K562 (cell line): ENCODE measurements around the gene ANTKMT. TPM values are rescaled to one million over a fixed set of nuclear protein-coding genes. Genes with fewer than 3 reads are reported as not detected.
A peak's percentile ranks its signal among the peaks of the same experiment; 100 is the strongest.
"Not testable (repeated sequence)": the region's sequence is repeated elsewhere in the genome, so short reads cannot be mapped to it uniquely, and the experiment has no call there.

ENCODE experiments used
- ATAC-seq: fragments of 200-7000 bp; cut with Tn5 transposase; 3 replicates; pipeline ENCODE4 v1.9.1; 2020; ENCODE audit warnings: moderate library complexity
- BruUV-seq: library from RNA; stranded (reverse); fragments of 400-500 nt; replicated peaks from 2 replicates; lab custom pipeline; 2021; lab: Mats Ljungman, UMichigan
- CTCF ChIA-PET: fragments of 300-600 bp; formaldehyde crosslinking; extraction: SDS; loops from one replicate; lab custom pipeline; 2021; ENCODE audit warnings: low intra/inter-chr PET ratio; lab: Yijun Ruan, JAX
- POLR2A ChIA-PET: fragments of 300-600, 350-650 bp; sonication (Branson Sonifier 250); formaldehyde crosslinking; extraction: SDS; loops from one replicate; lab custom pipeline; 2021; ENCODE audit warnings: antibody characterized with exemption, inconsistent platforms; lab: Yijun Ruan, JAX
- DNase-seq, 4 experiments: peaks; one replicate each; pipeline versions ENCODE4 v3.0.0 to v3.0.0-alpha.2; 2011 to 2018; ENCODE audit warnings: low spot score in 3 of 4, mixed read lengths in 3 of 4; ENCODE audit errors: extremely low read depth in 1 of 4
- FAIRE-seq: peaks from 2 replicates; lab custom pipeline; 2011; peaks lifted over from hg19 to GRCh38; lab: Jason Lieb, UNC
- H2AFZ ChIP-seq: 2 replicates; pipeline ENCODE4 v1.6.0; 2011; ENCODE audit warnings: low read depth, low read length, control low read depth, inconsistent platforms
- H3K27ac ChIP-seq: fragments of 200-600 bp; 3 replicates; pipeline ENCODE4 v1.8.0; 2011; ENCODE audit warnings: low read depth, mild to moderate bottlenecking, control low read depth, inconsistent platforms, low read length, moderate library complexity, mixed read lengths; ENCODE audit errors: extremely low read depth
- H3K27me3 ChIP-seq, 2 experiments: fragments of 300-600 bp in 1 of 2; 2 replicates in 1 of 2; 3 replicates in 1 of 2; pipeline versions ENCODE4 v1.6.0 to v1.8.0; 2011; ENCODE audit warnings: inconsistent platforms in 2 of 2, low read length in 2 of 2, mild to moderate bottlenecking in 1 of 2, mixed read lengths in 1 of 2, moderate library complexity in 1 of 2; ENCODE audit not compliant: control insufficient read depth in 2 of 2, insufficient read depth in 2 of 2
- H3K36me3 ChIP-seq: fragments of 300-600 bp; 3 replicates; pipeline ENCODE4 v1.8.0; 2011; ENCODE audit warnings: mild to moderate bottlenecking, low read length, inconsistent platforms; ENCODE audit not compliant: control insufficient read depth, insufficient read depth
- H3K4me1 ChIP-seq, 2 experiments: fragments of 200-600 bp in 1 of 2; replicated peaks in 1 of 2; 2 replicates in 1 of 2; 3 replicates in 1 of 2; pipeline versions ENCODE4 v1.5.1 to v1.8.0; 2011; ENCODE audit warnings: inconsistent platforms in 2 of 2, low read length in 2 of 2, mild to moderate bottlenecking in 1 of 2, mixed read lengths in 1 of 2, moderate library complexity in 1 of 2; ENCODE audit not compliant: control insufficient read depth in 2 of 2, insufficient read depth in 2 of 2
- H3K4me2 ChIP-seq: 2 replicates; pipeline ENCODE4 v1.6.1; 2011; ENCODE audit warnings: low read length, control low read depth, inconsistent platforms, mixed read lengths; ENCODE audit not compliant: insufficient read depth
- H3K4me3 ChIP-seq: fragments of 200-600 bp; sonication (generic), shearing (Covaris generic); 2 replicates; pipeline ENCODE4 v1.5.1; 2016; ENCODE audit warnings: control low read depth, inconsistent platforms
- H3K79me2 ChIP-seq: fragments of 200-600 bp; 3 replicates; pipeline ENCODE4 v1.8.0; 2011; ENCODE audit warnings: low read length, inconsistent platforms; ENCODE audit not compliant: control insufficient read depth, insufficient read depth
- H3K9ac ChIP-seq, 2 experiments: 2 replicates each; pipeline versions ENCODE4 v1.6.0 to v1.6.1; 2011; ENCODE audit warnings: low read depth in 2 of 2, low read length in 2 of 2, control low read depth in 1 of 2, inconsistent platforms in 1 of 2, mild to moderate bottlenecking in 1 of 2, mixed read lengths in 1 of 2; ENCODE audit not compliant: insufficient read depth in 1 of 2
- H3K9me1 ChIP-seq: one replicate; pipeline ENCODE4 v1.6.0; 2011; ENCODE audit warnings: inconsistent platforms, mild to moderate bottlenecking, low read length, moderate library complexity; ENCODE audit not compliant: control insufficient read depth, insufficient read depth
- H3K9me3 ChIP-seq: replicated peaks from 2 replicates; pipeline ENCODE4 v1.5.1; 2011; ENCODE audit warnings: low read depth, low read length, inconsistent platforms; ENCODE audit not compliant: control insufficient read depth, insufficient read depth
- H4K20me1 ChIP-seq: replicated peaks from 2 replicates; pipeline ENCODE4 v1.6.1; 2011; ENCODE audit warnings: low read length, inconsistent platforms, mixed read lengths; ENCODE audit not compliant: control insufficient read depth, insufficient read depth
- ETV5 ChIP-seq: sonication (generic); formaldehyde crosslinking; IDR thresholded peaks from 2 replicates; pipeline ENCODE4 v1.4.0; 2020; ENCODE audit warnings: low read depth, mild to moderate bottlenecking, missing genetic modification reagents
- FUS ChIP-seq: fragments of 200-400 bp; formaldehyde crosslinking; optimal IDR thresholded peaks from 2 replicates; pipeline ENCODE3; 2017; ENCODE audit warnings: low read depth, low read length
- NEUROD1 ChIP-seq: fragments of 150-350 bp; IDR thresholded peaks from 2 replicates; pipeline ENCODE4 v1.6.1; 2014; ENCODE audit warnings: borderline replicate concordance, low read length, low read depth; ENCODE audit not compliant: partially characterized antibody
- RAD51 ChIP-seq: fragments of 450-650 bp; IDR thresholded peaks from 2 replicates; pipeline ENCODE4 v1.7.1; 2016; ENCODE audit warnings: low read depth, mild to moderate bottlenecking, borderline replicate concordance
- TAF9B ChIP-seq: fragments of 450-650 bp; IDR thresholded peaks from 2 replicates; pipeline ENCODE4 v1.6.1; 2018; ENCODE audit warnings: mild to moderate bottlenecking; ENCODE audit not compliant: partially characterized antibody
- TOE1 ChIP-seq, 2 experiments: fragments of 450-650 bp in 1 of 2; sonication (generic) in 1 of 2; formaldehyde crosslinking in 1 of 2; IDR thresholded peaks; 2 replicates each; pipeline versions ENCODE4 v1.7.1 to v1.8.0; 2016 to 2022; ENCODE audit warnings: borderline replicate concordance in 2 of 2, mild to moderate bottlenecking in 2 of 2, antibody characterized with exemption in 1 of 2, inconsistent platforms in 1 of 2, low read depth in 1 of 2, missing genetic modification reagents in 1 of 2, moderate library complexity in 1 of 2
- ZBTB7A ChIP-seq: IDR thresholded peaks from 2 replicates; pipeline ENCODE4 v1.6.1; 2011; ENCODE audit warnings: low read depth, mild to moderate bottlenecking, low read length, moderate library complexity, borderline replicate concordance; ENCODE audit not compliant: control insufficient read depth
- ZNF644 ChIP-seq: fragments of 200-800 bp; sonication (Bioruptor generic); IDR thresholded peaks from 2 replicates; pipeline ENCODE4 v1.6.1; 2016; ENCODE audit warnings: low read depth, missing genetic modification characterization, missing compliant biosample characterization
- WGBS: fragments of 100-300 bp; shearing (Covaris generic); methylation state at CpG from one replicate; pipeline ENCODE4 v1.1.6; 2016; ENCODE audit warnings: low coverage, mixed read lengths; ENCODE audit not compliant: insufficient coverage; ENCODE audit errors: missing lambda C conversion rate; 5-methylcytosine and 5-hydroxymethylcytosine counted together
- in situ Hi-C: fragments of 300-500 bp; cut with MboI; formaldehyde crosslinking; loops from 4 replicates; pipeline ENCODE4 v1.15.0; 2018; ENCODE audit warnings: inconsistent platforms, mixed read lengths
- intact Hi-C: fragments of 100-400 bp; cut with micrococcal nuclease; formaldehyde crosslinking; loops from 2 replicates; pipeline ENCODE4 v1.14.2; 2022
- polyA plus RNA-seq, 8 experiments: library from polyadenylated mRNA; depleted of rRNA in 4 of 8; stranded (reverse) in 5 of 8; unstranded in 3 of 8; fragments of >200 nt; fragmentation: Nextera tagmentation in 2 of 8; fragmentation: Illumina TruSeq in 1 of 8; extraction: Ambion mirVana in 2 of 8; extraction: Trizol in 1 of 8; gene quantifications; 2 replicates each; pipeline versions ENCODE4 v1.2.1 to v1.2.3, GENCODE V29; 2011 to 2014; ENCODE audit warnings: inconsistent platforms in 1 of 8, missing spikeins in 1 of 8
- total RNA-seq, 7 experiments: library from RNA; depleted of rRNA in 6 of 7; stranded (reverse); fragments of >200 nt in 6 of 7; fragmentation: Illumina TruSeq in 2 of 7; extraction: Trizol in 2 of 7; gene quantifications; 2 replicates each; pipeline versions ENCODE4 v1.2.1 to v1.2.3, GENCODE V29; 2011 to 2021; ENCODE audit warnings: low replicate concordance in 1 of 7
- TF ChIP-seq, protein P1 (sequence below): fragments of 450-650 bp; formaldehyde crosslinking; IDR thresholded peaks from 2 replicates; pipeline ENCODE4 v1.4.0; 2020; ENCODE audit warnings: mild to moderate bottlenecking, mixed read lengths

The ANTKMT gene
- total and polyA plus RNA-seq, 9 of the 15 experiments (the other 6 are each of a cell fraction or from before 2014, with no cell fraction given), result 0.58 to 217 (median 19.1) TPM

GRCh38 chr16:691242-691641 lies 29.7 kb upstream of the ANTKMT start:
- in situ Hi-C loops, intact Hi-C loops, FAIRE-seq, H3K9me3 ChIP-seq, ATAC-seq, CTCF ChIA-PET, H3K9me1 ChIP-seq, BruUV-seq, H3K4me3 ChIP-seq, H2AFZ ChIP-seq, H3K27me3 ChIP-seq, DNase-seq, H3K27ac ChIP-seq, H4K20me1 ChIP-seq, H3K4me2 ChIP-seq: not testable (repeated sequence)
- Histone ChIP-seq H3K36me3 (peaks cover 23% of the 10 kb centered on the region; the same call in 2 of the 3 replicates), H3K4me1 (peaks cover 12 to 84% of the 10 kb centered on the region in 2 experiments), H3K79me2 (peaks cover 17% of the 10 kb centered on the region; the same call in 2 of the 3 replicates), H3K9ac (peak overlapping the region in 1 of 2 experiments; percentile 42; a peak in 2 of 4 replicates)
- WGBS, result 81% methylated on average over 12 of the region's 16 CpGs
- POLR2A ChIA-PET, result interaction anchor here (0.7 kb wide), 1 partner anchor 312 kb away, joined by 3 read pairs; no protein-coding TSS in a partner anchor

GRCh38 chr16:692356-693108 lies 28.4 kb upstream of the ANTKMT start:
- H3K27ac ChIP-seq, result no peak overlapping the region
- H3K4me1 ChIP-seq, result peaks cover 12 to 77% of the 10 kb centered on the region in 2 experiments
- TF ChIP-seq, protein P1, sequence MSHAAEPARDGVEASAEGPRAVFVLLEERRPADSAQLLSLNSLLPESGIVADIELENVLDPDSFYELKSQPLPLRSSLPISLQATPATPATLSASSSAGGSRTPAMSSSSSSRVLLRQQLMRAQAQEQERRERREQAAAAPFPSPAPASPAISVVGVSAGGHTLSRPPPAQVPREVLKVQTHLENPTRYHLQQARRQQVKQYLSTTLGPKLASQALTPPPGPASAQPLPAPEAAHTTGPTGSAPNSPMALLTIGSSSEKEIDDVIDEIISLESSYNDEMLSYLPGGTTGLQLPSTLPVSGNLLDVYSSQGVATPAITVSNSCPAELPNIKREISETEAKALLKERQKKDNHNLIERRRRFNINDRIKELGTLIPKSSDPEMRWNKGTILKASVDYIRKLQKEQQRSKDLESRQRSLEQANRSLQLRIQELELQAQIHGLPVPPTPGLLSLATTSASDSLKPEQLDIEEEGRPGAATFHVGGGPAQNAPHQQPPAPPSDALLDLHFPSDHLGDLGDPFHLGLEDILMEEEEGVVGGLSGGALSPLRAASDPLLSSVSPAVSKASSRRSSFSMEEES, result peak; percentile 87
- TF ChIP-seq ETV5 (no peak), NEUROD1 (no peak), FUS (no peak), TOE1 (IDR thresholded peaks at IDR 0.05; ENCODE audit: borderline replicate concordance) (peak; percentile 30; the same call in 1 of the 2 replicates), TOE1 (CRISPR knock-in tag; IDR thresholded peaks at IDR 0.05; ENCODE audit: borderline replicate concordance, low read depth) (no peak), TAF9B (no peak), RAD51 (peak; percentile 68), ZBTB7A (peak; percentile 45; the same call in 1 of the 2 replicates), ZNF644 (no peak)
- H4K20me1 ChIP-seq, result no peaks in the 10 kb centered on the region
- H3K9me1 ChIP-seq, result peaks cover 5% of the 10 kb centered on the region
- intact Hi-C loops, result no loop called here
- no peaks in the 10 kb centered on the region for H3K27me3 ChIP-seq
- no peak overlapping the region for H2AFZ ChIP-seq
- H3K36me3 ChIP-seq, result peaks cover 12% of the 10 kb centered on the region; the same call in 2 of the 3 replicates
- H3K4me3 ChIP-seq, result no peak overlapping the region
- peaks cover 17% of the 10 kb centered on the region; the same call in 2 of the 3 replicates for H3K79me2 ChIP-seq
- POLR2A ChIA-PET, result interaction anchor here (0.9 kb wide), 1 partner anchor 14 kb away, joined by 3 read pairs; no protein-coding TSS in a partner anchor
- FAIRE-seq (peak; percentile 57), ATAC-seq (no peak), DNase-seq (peak in 1 of 4 experiments; percentile 7)
- no peak overlapping the region for H3K4me2 ChIP-seq
- in situ Hi-C loops, result no loop called here
- WGBS, result 42% methylated on average over 9 of the region's 10 CpGs
- H3K9me3 ChIP-seq, result no peaks in the 10 kb centered on the region
- no TSS peak for BruUV-seq
- CTCF ChIA-PET, result no interaction called here
- no peak overlapping the region for H3K9ac ChIP-seq
